Uterus (tissue), 4 donors: ENCODE data around the gene EIF3I. TPM values are rescaled to one million over a fixed set of nuclear protein-coding genes. Genes with fewer than 3 reads are reported as not detected.

Experiments used
- DNase-seq, 2 donors: peaks; one replicate each; pipeline ENCODE4 v3.0.0-alpha.2; 2019 to 2020
- H3K27ac ChIP-seq, 2 donors: fragments of 200-600 bp; sonication (generic); 1 replicate in 1 of 2; 2 replicates in 1 of 2; pipeline ENCODE4 v1.5.1; 2016 to 2018
- H3K27me3 ChIP-seq, 2 donors: fragments of 200-600 bp; sonication (generic); one replicate each; pipeline ENCODE4 v1.5.1; 2018 to 2019; ENCODE audit warnings: control low read depth in 1 of 2
- H3K36me3 ChIP-seq, 2 donors: fragments of 200-600 bp; sonication (generic); one replicate each; pipeline ENCODE4 v1.5.1; 2019; ENCODE audit warnings: control low read depth in 1 of 2
- H3K4me1 ChIP-seq, 2 donors: fragments of 200-600 bp; sonication (generic); one replicate each; pipeline ENCODE4 v1.5.1; 2018 to 2019; ENCODE audit warnings: control low read depth in 1 of 2
- H3K4me3 ChIP-seq, 2 donors: fragments of 200-600 bp; sonication (generic); 1 replicate in 1 of 2; 2 replicates in 1 of 2; pipeline ENCODE4 v1.5.1; 2018 to 2019; ENCODE audit warnings: mild to moderate bottlenecking in 1 of 2
- H3K9me3 ChIP-seq, 2 donors: fragments of 200-600 bp; sonication (generic); one replicate each; pipeline ENCODE4 v1.5.1; 2019; ENCODE audit warnings: control low read depth in 1 of 2
- POLR2A ChIP-seq, 2 donors: fragments of 450-650 bp; IDR thresholded peaks; one replicate each; pipeline ENCODE4 v1.6.1; 2016; ENCODE audit warnings: antibody characterized with exemption in 2 of 2, mild to moderate bottlenecking in 1 of 2, moderate library complexity in 1 of 2
- intact Hi-C: fragments of 100-400 bp; cut with DNase I; formaldehyde crosslinking; loops from one replicate; pipeline ENCODE4 v1.15.1; 2023; ENCODE audit warnings: low total_unique reads
- small RNA-seq: library from RNA; depleted of rRNA; stranded (forward); fragments of <200 nt; gene quantifications from one replicate; pipeline ENCODE3, GENCODE V24; 2016
- total RNA-seq, 4 donors: library from RNA; depleted of rRNA in 3 of 4; stranded (reverse); fragments of >200 nt in 3 of 4; gene quantifications; one replicate each; pipeline versions ENCODE4 v1.1.0 to v1.2.4, GENCODE V29; 2014 to 2023
- TF ChIP-seq, protein P1 (sequence below), 4 experiments: fragments of 200-600 bp in 2 of 4; fragments of 450-650 bp in 2 of 4; sonication (generic) in 2 of 4; IDR thresholded peaks; one replicate each; pipeline ENCODE4 v1.5.1; 2016 to 2019; ENCODE audit warnings: antibody characterized with exemption in 4 of 4, mild to moderate bottlenecking in 2 of 4, moderate library complexity in 1 of 4
- donor health status: DM: yes; HTN: yes; CAD: no.

Gene EIF3I
- total RNA-seq, 4 donors from 2014 or later, result 111 to 246 (median 143) TPM

DNA sequence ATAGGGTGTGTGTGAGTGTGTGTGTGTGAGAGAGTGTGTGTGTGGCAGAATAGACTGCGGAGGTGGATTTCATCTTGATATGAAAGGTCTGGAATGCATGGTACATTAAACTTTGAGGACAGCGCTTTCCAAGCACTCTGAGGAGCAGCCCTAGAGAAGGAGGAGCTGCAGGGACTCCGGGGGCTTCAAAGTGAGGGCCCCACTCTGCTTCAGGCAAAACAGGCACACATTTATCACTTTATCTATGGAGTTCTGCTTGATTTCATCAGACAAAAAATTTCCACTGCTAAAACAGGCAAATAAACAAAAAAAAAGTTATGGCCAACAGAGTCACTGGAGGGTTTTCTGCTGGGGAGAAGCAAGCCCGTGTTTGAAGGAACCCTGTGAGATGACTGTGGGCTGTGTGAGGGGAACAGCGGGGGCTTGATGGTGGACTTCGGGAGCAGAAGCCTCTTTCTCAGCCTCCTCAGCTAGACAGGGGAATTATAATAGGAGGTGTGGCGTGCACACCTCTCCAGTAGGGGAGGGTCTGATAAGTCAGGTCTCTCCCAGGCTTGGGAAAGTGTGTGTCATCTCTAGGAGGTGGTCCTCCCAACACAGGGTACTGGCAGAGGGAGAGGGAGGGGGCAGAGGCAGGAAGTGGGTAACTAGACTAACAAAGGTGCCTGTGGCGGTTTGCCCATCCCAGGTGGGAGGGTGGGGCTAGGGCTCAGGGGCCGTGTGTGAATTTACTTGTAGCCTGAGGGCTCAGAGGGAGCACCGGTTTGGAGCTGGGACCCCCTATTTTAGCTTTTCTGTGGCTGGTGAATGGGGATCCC, 51.4 kb downstream of the EIF3I start:
- Histone ChIP-seq H3K4me3 (no peak overlapping the region), H3K9me3 (no peaks in the 10 kb centered on the region), H3K27me3 (no peaks in the 10 kb centered on the region), H3K36me3 (no peaks in the 10 kb centered on the region), H3K27ac (no peak overlapping the region), H3K4me1 (no peaks in the 10 kb centered on the region)
- no peak for DNase-seq
- intact Hi-C loops, result no loop called here
- TF ChIP-seq, protein P1, sequence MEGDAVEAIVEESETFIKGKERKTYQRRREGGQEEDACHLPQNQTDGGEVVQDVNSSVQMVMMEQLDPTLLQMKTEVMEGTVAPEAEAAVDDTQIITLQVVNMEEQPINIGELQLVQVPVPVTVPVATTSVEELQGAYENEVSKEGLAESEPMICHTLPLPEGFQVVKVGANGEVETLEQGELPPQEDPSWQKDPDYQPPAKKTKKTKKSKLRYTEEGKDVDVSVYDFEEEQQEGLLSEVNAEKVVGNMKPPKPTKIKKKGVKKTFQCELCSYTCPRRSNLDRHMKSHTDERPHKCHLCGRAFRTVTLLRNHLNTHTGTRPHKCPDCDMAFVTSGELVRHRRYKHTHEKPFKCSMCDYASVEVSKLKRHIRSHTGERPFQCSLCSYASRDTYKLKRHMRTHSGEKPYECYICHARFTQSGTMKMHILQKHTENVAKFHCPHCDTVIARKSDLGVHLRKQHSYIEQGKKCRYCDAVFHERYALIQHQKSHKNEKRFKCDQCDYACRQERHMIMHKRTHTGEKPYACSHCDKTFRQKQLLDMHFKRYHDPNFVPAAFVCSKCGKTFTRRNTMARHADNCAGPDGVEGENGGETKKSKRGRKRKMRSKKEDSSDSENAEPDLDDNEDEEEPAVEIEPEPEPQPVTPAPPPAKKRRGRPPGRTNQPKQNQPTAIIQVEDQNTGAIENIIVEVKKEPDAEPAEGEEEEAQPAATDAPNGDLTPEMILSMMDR (IDR thresholded peaks at IDR 0.05), result no peak
- no peak for TF ChIP-seq POLR2A (IDR thresholded peaks at IDR 0.05)

DNA sequence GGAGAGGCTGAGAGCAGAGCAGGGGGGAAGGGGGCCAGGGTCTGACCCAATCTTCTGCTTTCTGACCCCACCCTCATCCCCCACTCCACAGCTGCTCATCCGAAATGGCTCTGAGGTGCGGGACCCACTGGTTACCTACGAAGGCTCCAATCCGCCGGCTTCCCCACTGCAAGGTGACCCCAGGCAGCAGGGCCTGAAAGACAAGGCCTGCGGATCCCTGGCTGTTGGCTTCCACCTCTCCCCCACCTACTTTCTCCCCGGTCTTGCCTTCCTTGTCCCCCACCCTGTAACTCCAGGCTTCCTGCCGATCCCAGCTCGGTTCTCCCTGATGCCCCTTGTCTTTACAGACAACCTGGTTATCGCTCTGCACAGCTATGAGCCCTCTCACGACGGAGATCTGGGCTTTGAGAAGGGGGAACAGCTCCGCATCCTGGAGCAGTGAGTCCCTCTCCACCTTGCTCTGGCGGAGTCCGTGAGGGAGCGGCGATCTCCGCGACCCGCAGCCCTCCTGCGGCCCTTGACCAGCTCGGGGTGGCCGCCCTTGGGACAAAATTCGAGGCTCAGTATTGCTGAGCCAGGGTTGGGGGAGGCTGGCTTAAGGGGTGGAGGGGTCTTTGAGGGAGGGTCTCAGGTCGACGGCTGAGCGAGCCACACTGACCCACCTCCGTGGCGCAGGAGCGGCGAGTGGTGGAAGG, 52.6 kb downstream of the EIF3I start:
- no peaks in the 10 kb centered on the region for H3K27me3 ChIP-seq
- DNase-seq, result no peak
- no peak for TF ChIP-seq POLR2A (IDR thresholded peaks at IDR 0.05)
- TF ChIP-seq, protein P1 (IDR thresholded peaks at IDR 0.05), result no peak
- no peak overlapping the region for H3K27ac ChIP-seq
- no peak overlapping the region for H3K4me3 ChIP-seq
- intact Hi-C loops, result no loop called here
- no peaks in the 10 kb centered on the region for H3K36me3 ChIP-seq
- H3K9me3 ChIP-seq, result no peaks in the 10 kb centered on the region
- no peaks in the 10 kb centered on the region for H3K4me1 ChIP-seq

DNA sequence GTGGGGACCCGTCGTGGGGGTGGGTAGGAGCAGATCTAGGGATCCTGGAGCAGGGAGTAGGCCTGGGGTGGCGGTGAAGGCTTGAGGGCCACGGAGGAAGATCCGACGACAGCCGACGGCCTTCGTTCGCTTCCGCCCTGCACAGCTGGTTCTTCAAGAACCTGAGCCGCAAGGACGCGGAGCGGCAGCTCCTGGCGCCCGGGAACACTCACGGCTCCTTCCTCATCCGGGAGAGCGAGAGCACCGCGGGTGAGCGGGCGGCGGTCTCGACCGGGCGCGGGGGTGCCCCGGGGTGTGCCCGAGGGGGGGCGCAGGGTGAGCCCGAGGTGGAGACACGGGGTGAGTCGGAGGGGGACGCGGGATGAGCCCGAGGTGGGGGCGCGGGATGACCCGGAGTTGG, 53.2 kb downstream of the EIF3I start:
- DNase-seq, result no peak
- no peaks in the 10 kb centered on the region for H3K36me3 ChIP-seq
- H3K4me3 ChIP-seq, result no peak overlapping the region
- intact Hi-C loops, result no loop called here
- no peak overlapping the region for H3K27ac ChIP-seq
- no peaks in the 10 kb centered on the region for H3K4me1 ChIP-seq
- TF ChIP-seq POLR2A (IDR thresholded peaks at IDR 0.05), result no peak
- TF ChIP-seq, protein P1 (IDR thresholded peaks at IDR 0.05), result no peak
- no peaks in the 10 kb centered on the region for H3K27me3 ChIP-seq
- H3K9me3 ChIP-seq, result no peaks in the 10 kb centered on the region

DNA sequence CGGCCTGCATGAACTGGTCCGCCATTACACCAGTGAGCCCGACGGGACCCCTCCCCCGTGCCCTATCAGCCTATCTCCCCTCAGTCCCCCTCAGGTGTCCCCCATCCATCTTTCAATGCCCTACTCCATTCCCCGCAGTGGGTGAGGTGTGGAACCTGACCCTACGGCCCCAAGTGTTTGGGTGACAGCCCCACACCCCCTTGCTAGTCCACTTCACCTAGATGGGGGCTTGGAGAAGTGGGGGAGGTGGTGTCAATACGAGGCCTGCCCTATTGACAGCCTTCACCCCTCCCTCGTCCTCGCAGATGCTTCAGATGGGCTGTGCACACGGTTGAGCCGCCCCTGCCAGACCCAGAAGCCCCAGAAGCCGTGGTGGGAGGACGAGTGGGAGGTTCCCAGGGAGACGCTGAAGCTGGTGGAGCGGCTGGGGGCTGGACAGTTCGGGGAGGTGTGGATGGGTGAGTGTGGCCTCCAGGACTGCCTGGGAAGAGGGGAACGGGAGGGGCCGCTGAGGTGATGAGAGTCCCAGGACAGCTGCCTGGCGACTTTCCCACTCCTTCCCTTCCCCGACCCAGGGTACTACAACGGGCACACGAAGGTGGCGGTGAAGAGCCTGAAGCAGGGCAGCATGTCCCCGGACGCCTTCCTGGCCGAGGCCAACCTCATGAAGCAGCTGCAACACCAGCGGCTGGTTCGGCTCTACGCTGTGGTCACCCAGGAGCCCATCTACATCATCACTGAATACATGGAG, 54.0 kb downstream of the EIF3I start:
- no peak overlapping the region for H3K27ac ChIP-seq
- H3K36me3 ChIP-seq, result no peaks in the 10 kb centered on the region
- no peaks in the 10 kb centered on the region for H3K27me3 ChIP-seq
- TF ChIP-seq, protein P1 (IDR thresholded peaks at IDR 0.05), result no peak
- no peak for TF ChIP-seq POLR2A (IDR thresholded peaks at IDR 0.05)
- intact Hi-C loops, result no loop called here
- no peaks in the 10 kb centered on the region for H3K4me1 ChIP-seq
- H3K4me3 ChIP-seq, result no peak overlapping the region
- no peaks in the 10 kb centered on the region for H3K9me3 ChIP-seq
- DNase-seq, result no peak

Small RNA genes lying within 50 kb of the gene (small RNA-seq; reads per million reads assigned to genes)
- gene RF00017, result not detected

Other genes starting within 250 kb of the EIF3I start
- gene KHDRBS1, start 208.5 kb upstream of the EIF3I start, total RNA-seq, result 100 to 1,000 TPM in 2 of 4 donors, 10 to 100 TPM in 2; 40.9 to 142 (median 96.5) TPM
- gene TMEM39B, start 149.5 kb upstream of the EIF3I start, total RNA-seq, result 10 to 100 TPM in 1 of 4 donors, 1 to 10 TPM in 2, under 1 TPM in 1; 0.88 to 22.4 (median 3.6) TPM
- 10 to 100 TPM; 26.9 to 69.9 (median 38.5) TPM for gene KPNA6, start 114.4 kb upstream of the EIF3I start, total RNA-seq
- gene TXLNA, start 42.7 kb upstream of the EIF3I start, total RNA-seq, result 10 to 100 TPM; 14.1 to 60.1 (median 40.4) TPM
- 10 to 100 TPM in 1 of 4 donors, 1 to 10 TPM in 2, not detected in 1; 3.5 to 21.5 (median 7.4) TPM for gene CCDC28B, start 21.8 kb upstream of the EIF3I start, total RNA-seq
- 1 to 10 TPM in 3 of 4 donors, under 1 TPM in 1; 0.51 to 6.8 (median 4.3) TPM for gene IQCC, start 16.7 kb upstream of the EIF3I start, total RNA-seq
- under 1 TPM in 2 of 4 donors, not detected in 2; 0.26 to 0.62 TPM for gene DCDC2B, start 13.3 kb upstream of the EIF3I start, total RNA-seq
- gene TMEM234, start 54 bp upstream of the EIF3I start, total RNA-seq, result 10 to 100 TPM in 3 of 4 donors, under 1 TPM in 1; 0.59 to 40.8 (median 13.5) TPM
- gene FAM167B, start 24.8 kb downstream of the EIF3I start, total RNA-seq, result 10 to 100 TPM in 2 of 4 donors, 1 to 10 TPM in 1, not detected in 1; 1.2 to 29.0 (median 13.1) TPM
- gene LCK, start 28.9 kb downstream of the EIF3I start, total RNA-seq, result 1 to 10 TPM in 3 of 4 donors, under 1 TPM in 1; 0.26 to 2.0 (median 1.4) TPM
- 100 to 1,000 TPM in 1 of 4 donors, 10 to 100 TPM in 3; 27.4 to 161 (median 91.2) TPM for gene HDAC1, start 69.7 kb downstream of the EIF3I start, total RNA-seq
- 10 to 100 TPM; 14.7 to 93.3 (median 53.0) TPM for gene MARCKSL1, start 113.8 kb downstream of the EIF3I start, total RNA-seq
- 10 to 100 TPM in 2 of 4 donors, 1 to 10 TPM in 1, not detected in 1; 5.2 to 20.2 (median 14.4) TPM for gene FAM229A, start 140.1 kb downstream of the EIF3I start, total RNA-seq
- gene TSSK3, start 140.1 kb downstream of the EIF3I start, total RNA-seq, result 10 to 100 TPM in 1 of 4 donors, under 1 TPM in 1, not detected in 2; 0.35 to 21.3 TPM
- gene BSDC1, start 172.0 kb downstream of the EIF3I start, total RNA-seq, result 10 to 100 TPM; 25.9 to 77.4 (median 65.2) TPM
- 1 to 10 TPM in 1 of 4 donors, under 1 TPM in 1, not detected in 2; 0.06 to 3.6 TPM for gene ZBTB8B, start 242.7 kb downstream of the EIF3I start, total RNA-seq